Neuronal stem cell (in vitro differentiated cells): ENCODE data around the gene KLHL8.

Experiments
- DNase-seq: peaks from one replicate; pipeline ENCODE4 v3.0.0-alpha.2; 2013; ENCODE audit warnings: low spot score
- H2AFZ ChIP-seq: one replicate; pipeline ENCODE4 v1.6.1; 2013; ENCODE audit warnings: mild to moderate bottlenecking, low read length, inconsistent platforms
- H2AK5ac ChIP-seq: 2 replicates; pipeline ENCODE4 v1.6.1; 2013; ENCODE audit warnings: low read depth, mild to moderate bottlenecking, inconsistent platforms, low read length, moderate library complexity, mixed read lengths
- H2BK120ac ChIP-seq: 2 replicates; pipeline ENCODE4 v1.6.1; 2013; ENCODE audit warnings: low read depth, mild to moderate bottlenecking, inconsistent platforms, low read length, moderate library complexity, mixed read lengths
- H2BK12ac ChIP-seq: one replicate; pipeline ENCODE4 v1.6.1; 2013; ENCODE audit warnings: low read length, inconsistent platforms
- H2BK15ac ChIP-seq: 2 replicates; pipeline ENCODE4 v1.6.1; 2013; ENCODE audit warnings: mild to moderate bottlenecking, low read length, inconsistent platforms, mixed read lengths
- H2BK5ac ChIP-seq: one replicate; pipeline ENCODE4 v1.6.1; 2013; ENCODE audit warnings: inconsistent platforms, mild to moderate bottlenecking, low read length, moderate library complexity
- H3K14ac ChIP-seq: one replicate; pipeline ENCODE4 v1.6.1; 2013; ENCODE audit warnings: low read length, inconsistent platforms
- H3K18ac ChIP-seq: 2 replicates; pipeline ENCODE4 v1.6.1; 2013; ENCODE audit warnings: low read length, inconsistent platforms
- H3K23ac ChIP-seq: 2 replicates; pipeline ENCODE4 v1.6.1; 2013; ENCODE audit warnings: low read depth, mild to moderate bottlenecking, mixed read lengths, low read length, inconsistent platforms; ENCODE audit not compliant: poor library complexity
- H3K27ac ChIP-seq: replicated peaks from 3 replicates; pipeline ENCODE4 v1.5.1; 2013; ENCODE audit warnings: low read length, inconsistent platforms
- H3K27me3 ChIP-seq, 3 experiments: 2 replicates each; pipeline ENCODE4 v1.6.1; 2013; ENCODE audit warnings: low read length in 3 of 3, mild to moderate bottlenecking in 2 of 3, inconsistent platforms in 1 of 3, low read depth in 1 of 3, mixed read lengths in 1 of 3, moderate library complexity in 1 of 3; ENCODE audit not compliant: control insufficient read depth in 3 of 3, insufficient read depth in 3 of 3
- H3K36me3 ChIP-seq, 2 donors: replicated peaks in 1 of 2; 2 replicates each; pipeline ENCODE4 v1.6.1; 2013; ENCODE audit warnings: low read length in 2 of 2; ENCODE audit not compliant: control insufficient read depth in 2 of 2, insufficient read depth in 2 of 2
- H3K4ac ChIP-seq: 2 replicates; pipeline ENCODE4 v1.6.1; 2013; ENCODE audit warnings: inconsistent platforms, mild to moderate bottlenecking, low read length, moderate library complexity
- H3K4me1 ChIP-seq, 2 donors: 1 replicate in 1 of 2; 2 replicates in 1 of 2; pipeline ENCODE4 v1.6.1; 2013; ENCODE audit warnings: low read length in 2 of 2, low read depth in 1 of 2; ENCODE audit not compliant: control insufficient read depth in 2 of 2, insufficient read depth in 1 of 2
- H3K4me2 ChIP-seq: one replicate; pipeline ENCODE4 v1.6.1; 2013; ENCODE audit warnings: mild to moderate bottlenecking, low read length, inconsistent platforms; ENCODE audit not compliant: insufficient read depth, poor library complexity, severe bottlenecking
- H3K4me3 ChIP-seq, 2 donors: 2 replicates each; pipeline ENCODE4 v1.5.1; 2013; ENCODE audit warnings: low read length in 2 of 2, mild to moderate bottlenecking in 2 of 2, inconsistent platforms in 1 of 2, moderate library complexity in 1 of 2
- H3K79me1 ChIP-seq: one replicate; pipeline ENCODE4 v1.6.1; 2013; ENCODE audit warnings: low read depth, mild to moderate bottlenecking, inconsistent platforms, low read length, moderate library complexity
- H3K9ac ChIP-seq: one replicate; pipeline ENCODE4 v1.6.1; 2013; ENCODE audit warnings: mild to moderate bottlenecking, low read depth, low read length, inconsistent platforms; ENCODE audit not compliant: poor library complexity
- H3K9me3 ChIP-seq, 2 donors: replicated peaks in 1 of 2; 2 replicates each; pipeline versions ENCODE3 to v1.6.1; 2013; ENCODE audit warnings: low read length in 2 of 2, mild to moderate bottlenecking in 2 of 2, inconsistent platforms in 1 of 2, low read depth in 1 of 2, mixed read lengths in 1 of 2, moderate library complexity in 1 of 2; ENCODE audit not compliant: control insufficient read depth in 2 of 2, insufficient read depth in 1 of 2
- H4K8ac ChIP-seq: one replicate; pipeline ENCODE4 v1.6.1; 2013; ENCODE audit warnings: low read depth, mild to moderate bottlenecking, inconsistent platforms, low read length, moderate library complexity
- H4K91ac ChIP-seq: one replicate; pipeline ENCODE4 v1.6.1; 2013; ENCODE audit warnings: low read length, low read depth, mild to moderate bottlenecking, inconsistent platforms; ENCODE audit not compliant: poor library complexity
- WGBS, 2 donors: extraction: QIAGEN DNeasy Blood & Tissue Kit; methylation state at CpG; one replicate each; pipeline ENCODE4 v1.1.7; 2013; ENCODE audit warnings: missing lambda C conversion rate in 2 of 2, mixed read lengths in 1 of 2; ENCODE audit not compliant: insufficient read length in 2 of 2, insufficient replicate concordance in 1 of 2; ENCODE audit errors: extremely low coverage in 2 of 2; 5-methylcytosine and 5-hydroxymethylcytosine counted together

KLHL8 gene

GRCh38 chr4:87193958-87194675, 26.3 kb downstream of the KLHL8 start:
- no peak overlapping the region for H2AK5ac ChIP-seq
- no peak overlapping the region for H3K9ac ChIP-seq
- no peaks in the 10 kb centered on the region for H3K4me1 ChIP-seq
- peaks cover 0 to 10% of the 10 kb centered on the region in 2 donors for H3K36me3 ChIP-seq
- H4K91ac ChIP-seq: no peak overlapping the region
- no peak overlapping the region for H3K4me2 ChIP-seq
- no peak overlapping the region for H3K18ac ChIP-seq
- no peak overlapping the region for H2BK5ac ChIP-seq
- peaks cover 0 to under 1% of the 10 kb centered on the region in 2 donors for H3K9me3 ChIP-seq
- no peak overlapping the region for H2AFZ ChIP-seq
- H2BK120ac ChIP-seq: no peak overlapping the region
- no peaks in the 10 kb centered on the region for H3K27me3 ChIP-seq
- no peak overlapping the region for H4K8ac ChIP-seq
- DNase-seq: no peak
- H3K79me1 ChIP-seq: no peaks in the 10 kb centered on the region
- H3K14ac ChIP-seq: no peak overlapping the region
- H2BK15ac ChIP-seq: no peak overlapping the region
- H3K4ac ChIP-seq: no peak overlapping the region
- H3K4me3 ChIP-seq: no peak overlapping the region
- no peak overlapping the region for H3K23ac ChIP-seq
- WGBS, 2 donors: no CpG with 5 or more reads among the region's 4 CpGs
- H3K27ac ChIP-seq: no peak overlapping the region
- H2BK12ac ChIP-seq: no peak overlapping the region

- H3K79me1 ChIP-seq: no peaks in the 10 kb centered on the region
- H4K8ac ChIP-seq: no peak overlapping the region
- H3K4ac ChIP-seq: no peak overlapping the region
- H3K4me3 ChIP-seq: no peak overlapping the region
- no peak overlapping the region for H2BK120ac ChIP-seq
- no peak overlapping the region for H3K14ac ChIP-seq
- no peak for DNase-seq
- no peak overlapping the region for H3K9ac ChIP-seq
- no peak overlapping the region for H2BK15ac ChIP-seq
- H3K23ac ChIP-seq: no peak overlapping the region
- H2AFZ ChIP-seq: no peak overlapping the region
- no peak overlapping the region for H3K4me2 ChIP-seq
- no peaks in the 10 kb centered on the region for H3K27me3 ChIP-seq
- H3K9me3 ChIP-seq: peaks cover 0 to 3% of the 10 kb centered on the region in 2 donors
- H3K27ac ChIP-seq: no peak overlapping the region
- WGBS, 2 donors: no CpG with 5 or more reads among the region's 3 CpGs
- no peaks in the 10 kb centered on the region for H3K4me1 ChIP-seq
- H4K91ac ChIP-seq: no peak overlapping the region
- no peak overlapping the region for H2BK5ac ChIP-seq
- no peak overlapping the region for H3K18ac ChIP-seq
- no peak overlapping the region for H2AK5ac ChIP-seq
- no peak overlapping the region for H2BK12ac ChIP-seq
- H3K36me3 ChIP-seq: peaks cover 0 to 10% of the 10 kb centered on the region in 2 donors
Measured at GRCh38 chr4:87192145-87192919, 28.1 kb downstream of the KLHL8 start.

GRCh38 chr4:87188932-87189331, 31.5 kb downstream of the KLHL8 start:
- peaks cover 0 to 3% of the 10 kb centered on the region in 2 donors for H3K9me3 ChIP-seq

GRCh38 chr4:87188048-87188447, 32.4 kb downstream of the KLHL8 start:
- Histone ChIP-seq H4K8ac (no peak overlapping the region), H3K14ac (no peak overlapping the region), H2BK15ac (no peak overlapping the region), H2BK12ac (no peak overlapping the region), H2AFZ (no peak overlapping the region), H3K27me3 (no peaks in the 10 kb centered on the region), H3K18ac (no peak overlapping the region), H2AK5ac (no peak overlapping the region), H2BK120ac (no peak overlapping the region), H3K4me2 (no peak overlapping the region), H3K23ac (no peak overlapping the region), H3K27ac (no peak overlapping the region), H3K4me1 (no peaks in the 10 kb centered on the region), H3K9ac (no peak overlapping the region), H3K9me3 (peaks cover 0 to 3% of the 10 kb centered on the region in 2 donors), H3K4ac (no peak overlapping the region), H3K36me3 (peaks cover 0 to 10% of the 10 kb centered on the region in 2 donors), H3K79me1 (no peaks in the 10 kb centered on the region), H4K91ac (no peak overlapping the region), H2BK5ac (no peak overlapping the region), H3K4me3 (no peak overlapping the region)
- DNase-seq: no peak
- WGBS, 2 donors: no CpG with 5 or more reads among the region's 2 CpGs

More at GRCh38 chr4:87188932-87189331, 31.5 kb downstream of the KLHL8 start:
- Histone ChIP-seq H2BK5ac (no peak overlapping the region), H2BK120ac (no peak overlapping the region), H3K27ac (no peak overlapping the region), H3K4me3 (no peak overlapping the region), H2BK12ac (no peak overlapping the region), H3K4me1 (no peaks in the 10 kb centered on the region), H3K23ac (no peak overlapping the region), H3K9ac (no peak overlapping the region), H4K8ac (no peak overlapping the region), H2BK15ac (no peak overlapping the region), H2AK5ac (no peak overlapping the region), H3K4ac (no peak overlapping the region), H3K36me3 (peaks cover 0 to 10% of the 10 kb centered on the region in 2 donors), H3K27me3 (no peaks in the 10 kb centered on the region), H2AFZ (no peak overlapping the region), H3K14ac (no peak overlapping the region), H4K91ac (no peak overlapping the region), H3K18ac (no peak overlapping the region), H3K79me1 (no peaks in the 10 kb centered on the region), H3K4me2 (no peak overlapping the region)
- no CpG with 5 or more reads among the region's 7 CpGs for WGBS, 2 donors
- no peak for DNase-seq
